B cell (primary cell): ENCODE data around the gene CASZ1. TPM values are rescaled to one million over a fixed set of nuclear protein-coding genes. Genes with fewer than 3 reads are reported as not detected.

Source experiments
- ATAC-seq: fragments of 200-7000 bp; cut with Tn5 transposase; one replicate; pipeline ENCODE4 v1.10.0; 2021; ENCODE audit warnings: low read depth, mild to moderate bottlenecking, moderate number of reproducible peaks, moderate library complexity
- CTCF ChIA-PET: fragments of 350-600 bp; sonication (Branson Sonifier 250); formaldehyde crosslinking; loops from one replicate; lab custom pipeline; 2021; ENCODE audit warnings: antibody characterized with exemption, inconsistent platforms; lab: Charles Lee
- POLR2A ChIA-PET: fragments of 350-600 bp; sonication (Branson Sonifier 250); formaldehyde crosslinking; loops from one replicate; lab custom pipeline; 2021; ENCODE audit warnings: antibody characterized with exemption; lab: Charles Lee
- DNase-seq: peaks from one replicate; pipeline ENCODE4 v3.0.0; 2013
- H2AFZ ChIP-seq: 2 replicates; pipeline ENCODE4 v1.6.1; 2012; ENCODE audit warnings: mild to moderate bottlenecking, low read depth, low read length; ENCODE audit not compliant: insufficient read depth, poor library complexity, severe bottlenecking
- H3K27ac ChIP-seq, 2 donors: 1 replicate in 1 of 2; 2 replicates in 1 of 2; pipeline ENCODE4 v1.5.1; 2012 to 2013; ENCODE audit warnings: low read length in 2 of 2, mild to moderate bottlenecking in 2 of 2, moderate library complexity in 1 of 2
- H3K27me3 ChIP-seq, 4 experiments: fragments of 200-600 bp in 1 of 4; sonication (generic) in 1 of 4; replicated peaks in 1 of 4; 1 replicate in 2 of 4; 2 replicates in 2 of 4; pipeline versions ENCODE4 v1.6.1 to v1.7.0; 2013 to 2016; ENCODE audit warnings: low read length in 3 of 4, mild to moderate bottlenecking in 2 of 4, mixed read lengths in 1 of 4, moderate library complexity in 1 of 4; ENCODE audit not compliant: insufficient read depth in 4 of 4, control insufficient read depth in 3 of 4; ENCODE audit errors: control extremely low read depth in 1 of 4
- H3K36me3 ChIP-seq, 2 experiments: replicated peaks in 1 of 2; 1 replicate in 1 of 2; 2 replicates in 1 of 2; pipeline versions ENCODE4 v1.6.1 to v1.7.1; 2013; ENCODE audit warnings: low read length in 1 of 2; ENCODE audit not compliant: insufficient read depth in 2 of 2, control insufficient read depth in 1 of 2; ENCODE audit errors: control extremely low read depth in 1 of 2, extremely low read depth in 1 of 2
- H3K4me1 ChIP-seq, 2 donors: fragments of 200-600 bp in 1 of 2; sonication (generic) in 1 of 2; 1 replicate in 1 of 2; 2 replicates in 1 of 2; pipeline versions ENCODE4 v1.5.1 to v1.6.1; 2013 to 2017; ENCODE audit warnings: low read length in 2 of 2; ENCODE audit not compliant: control insufficient read depth in 2 of 2, insufficient read depth in 2 of 2
- H3K4me2 ChIP-seq: replicated peaks from 2 replicates; pipeline ENCODE3; 2012; ENCODE audit warnings: mild to moderate bottlenecking, low read depth, low read length; ENCODE audit not compliant: poor library complexity, severe bottlenecking
- H3K4me3 ChIP-seq, 5 experiments: fragments of 200-600 bp in 1 of 5; sonication (generic) in 1 of 5; 1 replicate in 3 of 5; 2 replicates in 2 of 5; pipeline versions ENCODE4 v1.5.1 to v1.7.0; 2011 to 2016; ENCODE audit warnings: low read length in 4 of 5, mild to moderate bottlenecking in 4 of 5, low read depth in 2 of 5, control low read depth in 1 of 5, moderate library complexity in 1 of 5; ENCODE audit not compliant: insufficient read depth in 1 of 5; ENCODE audit errors: control extremely low read depth in 1 of 5, extremely low read depth in 1 of 5
- H3K79me2 ChIP-seq: fragments of 200-600 bp; sonication (generic); one replicate; pipeline ENCODE4 v1.6.0; 2016; ENCODE audit warnings: low read length; ENCODE audit not compliant: control insufficient read depth, insufficient read depth
- H3K9ac ChIP-seq: fragments of 200-600 bp; sonication (generic); 2 replicates; pipeline ENCODE4 v1.6.1; 2017; ENCODE audit warnings: mild to moderate bottlenecking, low read length, moderate library complexity
- H3K9me3 ChIP-seq, 3 donors: one replicate each; pipeline versions ENCODE4 v1.6.1 to v1.7.1; 2013; ENCODE audit warnings: low read length in 2 of 3; ENCODE audit not compliant: control insufficient read depth in 2 of 3, insufficient read depth in 1 of 3; ENCODE audit errors: control extremely low read depth in 1 of 3
- H4K20me1 ChIP-seq: 2 replicates; pipeline ENCODE4 v1.6.0; 2012; ENCODE audit warnings: mild to moderate bottlenecking, low read length; ENCODE audit not compliant: insufficient read depth, control insufficient read depth, poor library complexity, severe bottlenecking
- H3K27ac Mint-ChIP-seq: one replicate; pipeline ENCODE4 v1.8.0; 2021; ENCODE audit warnings: mixed read lengths
- H3K27me3 Mint-ChIP-seq: one replicate; pipeline ENCODE4 v1.8.0; 2021; ENCODE audit warnings: mixed read lengths
- H3K4me1 Mint-ChIP-seq: one replicate; pipeline ENCODE4 v1.8.0; 2021; ENCODE audit warnings: mixed read lengths
- H3K4me3 Mint-ChIP-seq: one replicate; pipeline ENCODE4 v1.8.0; 2021; ENCODE audit warnings: mixed read lengths
- H3K9me3 Mint-ChIP-seq: one replicate; pipeline ENCODE4 v1.8.0; 2022; ENCODE audit warnings: mixed read lengths; ENCODE audit not compliant: insufficient read depth
- EZH2 ChIP-seq: IDR thresholded peaks from 2 replicates; pipeline ENCODE4 v1.6.1; 2012; ENCODE audit warnings: borderline replicate concordance, low read depth, mild to moderate bottlenecking, moderate library complexity, low read length; ENCODE audit not compliant: insufficient read depth, poor library complexity, severe bottlenecking
- WGBS: methylation state at CpG from one replicate; pipeline ENCODE4 v1.1.5; 2013; ENCODE audit warnings: missing lambda C conversion rate; ENCODE audit not compliant: insufficient coverage; 5-methylcytosine and 5-hydroxymethylcytosine counted together
- intact Hi-C: fragments of 100-400 bp; cut with micrococcal nuclease; formaldehyde crosslinking; loops from one replicate; pipeline ENCODE4 v1.10.0; 2022
- polyA plus RNA-seq: library from polyadenylated mRNA; depleted of rRNA; stranded (reverse); fragments of >200 nt; gene quantifications from 2 replicates; pipeline ENCODE4 v1.2.3, GENCODE V29; 2012
- total RNA-seq, 2 donors: library from RNA; stranded (reverse); fragments of 120-200 nt in 1 of 2; gene quantifications; 1 replicate in 1 of 2; 2 replicates in 1 of 2; pipeline versions ENCODE4 v1.2.3 to v1.2.4, GENCODE V29; 2013 to 2022
- TF ChIP-seq, protein P1 (sequence below): fragments of 200-600 bp; IDR thresholded peaks from one replicate; pipeline ENCODE4 v1.8.0; 2022; ENCODE audit warnings: antibody characterized with exemption, mild to moderate bottlenecking

CASZ1 gene
- total and polyA plus RNA-seq, 2 donors (not counting 1 experiment from before 2014, with no cell fraction given), result 9.5 to 27.2 TPM

DNA sequence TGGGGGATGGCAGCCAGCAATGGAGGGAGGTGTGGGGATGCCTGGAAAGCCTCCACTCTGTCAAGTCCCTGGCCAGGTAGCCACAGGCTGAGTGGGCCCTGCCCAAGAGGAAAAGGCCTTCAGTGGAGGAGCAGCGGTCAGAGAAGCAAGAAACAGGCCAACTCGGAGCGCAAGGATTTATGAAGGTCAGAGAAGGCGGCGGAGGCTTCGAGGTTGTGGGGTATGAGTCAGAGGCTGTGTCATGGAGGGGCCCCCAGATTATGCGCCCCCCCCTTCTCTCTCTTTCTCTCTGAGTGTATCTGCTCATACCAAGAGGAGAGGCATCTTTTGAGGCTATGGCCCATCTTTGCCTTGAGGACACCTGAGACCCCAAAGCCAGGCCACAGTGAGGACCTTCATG is 99.5 kb downstream of the CASZ1 start:
- H3K27ac Mint-ChIP-seq, result no peak overlapping the region
- intact Hi-C loops, result loop anchor here (10.0 kb wide), 3 partner anchors 302 to 1112 kb away; partner anchors contain the start of genes MAD2L2, PGD and TMEM201
- POLR2A ChIA-PET, result no interaction called here

DNA sequence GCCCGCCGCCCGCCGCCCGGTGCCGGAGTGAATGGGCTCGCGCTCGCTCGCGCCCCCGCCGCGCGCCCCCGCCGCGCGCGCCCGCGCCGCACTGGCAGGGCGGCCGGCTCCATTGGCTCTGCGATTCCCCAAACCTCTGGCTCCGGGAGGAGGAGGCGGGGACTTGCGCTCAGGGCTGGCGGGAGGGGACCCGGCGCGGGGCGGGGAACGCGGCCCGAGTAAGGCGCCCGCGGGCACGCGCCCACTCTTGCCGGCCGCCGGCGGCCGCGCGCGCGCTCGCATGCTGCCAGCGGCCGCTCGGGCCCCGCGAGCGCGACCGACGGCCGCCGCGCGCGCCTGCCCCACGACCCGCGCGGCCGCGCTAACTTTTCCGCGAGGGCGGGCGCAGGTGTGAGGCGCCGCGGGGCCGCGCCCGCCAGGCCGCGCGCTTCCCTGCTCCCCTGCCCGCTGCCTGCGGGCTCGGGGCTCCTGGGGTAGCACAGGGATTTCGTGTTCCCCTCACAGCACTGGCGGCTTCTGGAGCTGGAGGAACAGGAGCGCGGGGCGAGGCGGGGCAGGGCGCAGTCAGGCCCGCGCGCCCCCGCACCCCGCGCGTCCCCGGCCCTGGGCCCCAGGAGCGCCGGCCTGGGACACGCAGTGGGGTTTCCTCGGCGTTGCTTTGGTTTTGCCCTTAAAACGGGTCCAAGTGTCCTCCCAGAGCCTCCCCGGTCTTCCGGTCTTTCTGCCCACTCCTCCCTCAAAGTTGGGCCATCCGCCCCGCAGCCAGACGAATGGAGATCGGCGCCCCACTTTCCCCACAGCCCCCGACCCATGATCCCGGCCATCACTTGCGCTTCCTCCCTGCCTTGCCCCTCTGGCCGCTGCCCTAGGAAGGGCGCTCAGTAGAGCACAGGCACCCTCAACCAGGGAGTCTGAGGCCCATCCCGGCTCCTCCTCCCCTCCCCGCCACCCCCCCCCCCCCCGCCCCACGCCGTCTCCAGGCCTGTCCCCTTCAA is 101.5 kb downstream of the CASZ1 start:
- H3K27me3 Mint-ChIP-seq, result peaks cover 8% of the 10 kb centered on the region
- POLR2A ChIA-PET, result interaction anchor here (0.6 kb wide), 1 partner anchor 317 kb away, joined by 3 read pairs; the partner anchor contains the start of gene TARDBP

More for the DNA sequence above, 99.5 kb downstream of the CASZ1 start:
- Histone ChIP-seq H3K27me3 (no peaks in the 10 kb centered on the region), H2AFZ (no peak overlapping the region), H3K9ac (no peak overlapping the region), H3K4me1 (peaks cover 13 to 19% of the 10 kb centered on the region in 2 donors), H3K9me3 (no peaks in the 10 kb centered on the region), H3K4me3 (no peak overlapping the region), H3K27ac (no peak overlapping the region), H3K4me2 (no peak overlapping the region), H3K36me3 (peaks cover 0 to under 1% of the 10 kb centered on the region in 2 experiments), H4K20me1 (peaks cover 12% of the 10 kb centered on the region), H3K79me2 (peaks cover 15% of the 10 kb centered on the region)
- no peak for TF ChIP-seq EZH2
- peaks cover 8% of the 10 kb centered on the region for H3K27me3 Mint-ChIP-seq
- ATAC-seq, result no peak
- peaks cover 19% of the 10 kb centered on the region for H3K4me1 Mint-ChIP-seq
- no peak overlapping the region for H3K4me3 Mint-ChIP-seq
- CTCF ChIA-PET, result no interaction called here
- no peak for DNase-seq
- whole genome bisulfite sequencing, result 80% methylated on average over 1 of the region's 7 CpGs
- no peaks in the 10 kb centered on the region for H3K9me3 Mint-ChIP-seq

More for the DNA sequence above, 101.5 kb downstream of the CASZ1 start:
- Histone ChIP-seq H3K36me3 (peaks cover 0 to 3% of the 10 kb centered on the region in 2 experiments), H3K4me2 (peak overlapping the region; percentile 95), H3K9ac (peak overlapping the region; percentile 66), H3K27me3 (no peaks in the 10 kb centered on the region), H2AFZ (peak overlapping the region; percentile 84), H3K4me3 (peak overlapping the region in 4 of 5 experiments; percentile 24 to 63 (median 50)), H4K20me1 (peaks cover 32% of the 10 kb centered on the region), H3K4me1 (peaks cover 16 to 24% of the 10 kb centered on the region in 2 donors), H3K79me2 (peaks cover 35% of the 10 kb centered on the region), H3K9me3 (no peaks in the 10 kb centered on the region), H3K27ac (peak overlapping the region in 1 of 2 donors; percentile 68)
- CTCF ChIA-PET, result no interaction called here
- Mint-ChIP-seq H3K4me3 (peak overlapping the region; percentile 87), H3K9me3 (no peaks in the 10 kb centered on the region), H3K27ac (peak overlapping the region; percentile 85), H3K4me1 (peaks cover 19% of the 10 kb centered on the region)
- ATAC-seq (peak; percentile 73), DNase-seq (peak; percentile 92)
- no peak for TF ChIP-seq EZH2
- TF ChIP-seq, protein P1, sequence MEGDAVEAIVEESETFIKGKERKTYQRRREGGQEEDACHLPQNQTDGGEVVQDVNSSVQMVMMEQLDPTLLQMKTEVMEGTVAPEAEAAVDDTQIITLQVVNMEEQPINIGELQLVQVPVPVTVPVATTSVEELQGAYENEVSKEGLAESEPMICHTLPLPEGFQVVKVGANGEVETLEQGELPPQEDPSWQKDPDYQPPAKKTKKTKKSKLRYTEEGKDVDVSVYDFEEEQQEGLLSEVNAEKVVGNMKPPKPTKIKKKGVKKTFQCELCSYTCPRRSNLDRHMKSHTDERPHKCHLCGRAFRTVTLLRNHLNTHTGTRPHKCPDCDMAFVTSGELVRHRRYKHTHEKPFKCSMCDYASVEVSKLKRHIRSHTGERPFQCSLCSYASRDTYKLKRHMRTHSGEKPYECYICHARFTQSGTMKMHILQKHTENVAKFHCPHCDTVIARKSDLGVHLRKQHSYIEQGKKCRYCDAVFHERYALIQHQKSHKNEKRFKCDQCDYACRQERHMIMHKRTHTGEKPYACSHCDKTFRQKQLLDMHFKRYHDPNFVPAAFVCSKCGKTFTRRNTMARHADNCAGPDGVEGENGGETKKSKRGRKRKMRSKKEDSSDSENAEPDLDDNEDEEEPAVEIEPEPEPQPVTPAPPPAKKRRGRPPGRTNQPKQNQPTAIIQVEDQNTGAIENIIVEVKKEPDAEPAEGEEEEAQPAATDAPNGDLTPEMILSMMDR, result no peak
- WGBS, result 5% methylated on average over 119 of the region's 126 CpGs
- intact Hi-C loops, result loop anchor here (2.0 to 10.0 kb wide), 6 partner anchors 247 to 1110 kb away; partner anchors contain the start of genes CTNNBIP1, MAD2L2, PGD and TMEM201
